IMR-90 (cell line): Measurements from ENCODE around the gene USP28. TPM values are rescaled to one million over a fixed set of nuclear protein-coding genes. Genes with fewer than 3 reads are reported as not detected.

Experiments
- ATAC-seq: fragments of 200-7000 bp; cut with Tn5 transposase; 2 replicates; pipeline ENCODE4 v1.9.1; 2020; ENCODE audit warnings: low read depth, mild to moderate bottlenecking, moderate library complexity
- BruUV-seq: library from RNA; stranded (reverse); fragments of 400-500 nt; replicated peaks from 2 replicates; lab custom pipeline; 2021; lab: Mats Ljungman, UMichigan
- CTCF ChIA-PET: fragments of 300-600 bp; formaldehyde crosslinking; extraction: SDS; loops from one replicate; lab custom pipeline; 2021; ENCODE audit warnings: antibody characterized with exemption; lab: Yijun Ruan, JAX
- POLR2A ChIA-PET: fragments of 300-600 bp; sonication (Branson Sonifier 250); formaldehyde crosslinking; loops from one replicate; lab custom pipeline; 2022; ENCODE audit warnings: antibody characterized with exemption; ENCODE audit not compliant: unreplicated experiment; lab: Charles Lee
- DNase-seq: peaks from one replicate; pipeline ENCODE4 v3.0.0; 2013
- H2AFZ ChIP-seq: replicated peaks from 2 replicates; pipeline ENCODE3; 2013; ENCODE audit warnings: low read length, mild to moderate bottlenecking; ENCODE audit not compliant: poor library complexity
- H2AK5ac ChIP-seq: 2 replicates; pipeline ENCODE4 v1.6.1; 2013; ENCODE audit warnings: low read depth, low read length, inconsistent platforms
- H2AK9ac ChIP-seq: replicated peaks from 2 replicates; pipeline ENCODE3; 2013; ENCODE audit warnings: mild to moderate bottlenecking, low read depth, low read length, moderate library complexity; ENCODE audit not compliant: poor library complexity
- H2BK120ac ChIP-seq: 2 replicates; pipeline ENCODE4 v1.6.1; 2013; ENCODE audit warnings: low read depth, low read length, inconsistent platforms
- H2BK15ac ChIP-seq: 3 replicates; pipeline ENCODE4 v1.6.1; 2013; ENCODE audit warnings: low read depth, low read length, inconsistent platforms
- H2BK20ac ChIP-seq: 2 replicates; pipeline ENCODE4 v1.6.1; 2013; ENCODE audit warnings: low read depth, mild to moderate bottlenecking, inconsistent platforms, low read length, moderate library complexity
- H2BK5ac ChIP-seq: 2 replicates; pipeline ENCODE4 v1.6.1; 2013; ENCODE audit warnings: mild to moderate bottlenecking, low read depth, low read length, inconsistent platforms; ENCODE audit not compliant: poor library complexity, severe bottlenecking
- H3K14ac ChIP-seq: replicated peaks from 2 replicates; pipeline ENCODE4 v1.6.1; 2013; ENCODE audit warnings: low read depth, low read length, inconsistent platforms
- H3K18ac ChIP-seq: 2 replicates; pipeline ENCODE4 v1.6.1; 2013; ENCODE audit warnings: low read depth, low read length, control low read depth
- H3K23ac ChIP-seq: 2 replicates; pipeline ENCODE4 v1.6.1; 2013; ENCODE audit warnings: low read depth, low read length, inconsistent platforms
- H3K27ac ChIP-seq: 2 replicates; pipeline ENCODE4 v1.5.1; 2013; ENCODE audit warnings: mild to moderate bottlenecking, control low read depth, low read length; ENCODE audit not compliant: insufficient read depth
- H3K27me3 ChIP-seq: 2 replicates; pipeline ENCODE4 v1.6.1; 2013; ENCODE audit warnings: low read length; ENCODE audit not compliant: control insufficient read depth, insufficient read depth
- H3K36me3 ChIP-seq: 2 replicates; pipeline ENCODE4 v1.6.1; 2013; ENCODE audit warnings: low read length, mixed read lengths; ENCODE audit not compliant: control insufficient read depth, insufficient read depth
- H3K4ac ChIP-seq: 2 replicates; pipeline ENCODE4 v1.6.1; 2013; ENCODE audit warnings: low read depth, low read length, inconsistent platforms
- H3K4me1 ChIP-seq: 2 replicates; pipeline ENCODE4 v1.6.1; 2013; ENCODE audit warnings: low read length, mixed read lengths; ENCODE audit not compliant: control insufficient read depth, insufficient read depth
- H3K4me2 ChIP-seq: 2 replicates; pipeline ENCODE4 v1.6.1; 2013; ENCODE audit warnings: low read depth, mild to moderate bottlenecking, control low read depth, low read length, moderate library complexity
- H3K4me3 ChIP-seq: 2 replicates; pipeline ENCODE4 v1.5.1; 2013; ENCODE audit warnings: low read depth, mild to moderate bottlenecking, control low read depth, low read length, moderate library complexity; ENCODE audit not compliant: insufficient read depth
- H3K56ac ChIP-seq: 2 replicates; pipeline ENCODE4 v1.6.1; 2013; ENCODE audit warnings: low read length, inconsistent platforms; ENCODE audit not compliant: insufficient read depth; ENCODE audit errors: extremely low read depth
- H3K79me1 ChIP-seq, 2 experiments: 2 replicates each; pipeline ENCODE4 v1.6.1; 2013; ENCODE audit warnings: low read length in 2 of 2, inconsistent platforms in 1 of 2, low read depth in 1 of 2
- H3K9ac ChIP-seq: 2 replicates; pipeline ENCODE4 v1.6.1; 2013; ENCODE audit warnings: low read depth, low read length, control low read depth
- H3K9me1 ChIP-seq: 2 replicates; pipeline ENCODE4 v1.6.1; 2013; ENCODE audit warnings: low read length, inconsistent platforms; ENCODE audit not compliant: insufficient read depth
- H3K9me3 ChIP-seq: 2 replicates; pipeline ENCODE4 v1.6.1; 2013; ENCODE audit warnings: low read length; ENCODE audit not compliant: control insufficient read depth, insufficient read depth
- H4K20me1 ChIP-seq: 2 replicates; pipeline ENCODE4 v1.6.1; 2013; ENCODE audit warnings: low read length, inconsistent platforms; ENCODE audit not compliant: insufficient read depth
- H4K5ac ChIP-seq: 2 replicates; pipeline ENCODE4 v1.6.1; 2013; ENCODE audit warnings: mild to moderate bottlenecking, low read depth, low read length, control low read depth
- H4K8ac ChIP-seq, 2 experiments: 2 replicates each; pipeline ENCODE4 v1.6.1; 2013; ENCODE audit warnings: low read depth in 2 of 2, low read length in 2 of 2, control low read depth in 1 of 2, inconsistent platforms in 1 of 2
- H4K91ac ChIP-seq: 2 replicates; pipeline ENCODE4 v1.6.1; 2013; ENCODE audit warnings: low read depth, low read length, inconsistent platforms; ENCODE audit not compliant: insufficient read depth
- BHLHE40 ChIP-seq: fragments of 150-350 bp; IDR thresholded peaks from 2 replicates; pipeline ENCODE4 v1.6.1; 2016; ENCODE audit warnings: mild to moderate bottlenecking, low read depth, low read length
- CHD1 ChIP-seq: IDR thresholded peaks from 2 replicates; pipeline ENCODE4 v1.6.1; 2012; ENCODE audit warnings: low read depth, low read length, improper control_type of control experiment
- MXI1 ChIP-seq: IDR thresholded peaks from 2 replicates; pipeline ENCODE4 v1.6.1; 2012; ENCODE audit warnings: low read depth, mild to moderate bottlenecking, low read length, moderate library complexity, borderline replicate concordance
- NFE2L2 ChIP-seq: fragments of 150-350 bp; IDR thresholded peaks from 2 replicates; pipeline ENCODE4 v1.6.1; 2016; ENCODE audit warnings: low read depth, mild to moderate bottlenecking, low read length
- RCOR1 ChIP-seq: IDR thresholded peaks from 2 replicates; pipeline ENCODE4 v1.6.1; 2012; ENCODE audit warnings: mild to moderate bottlenecking, low read length, improper control_type of control experiment; ENCODE audit not compliant: insufficient replicate concordance
- SMC3 ChIP-seq: fragments of 150-350 bp; IDR thresholded peaks from 2 replicates; pipeline ENCODE4 v1.6.1; 2016; ENCODE audit warnings: low read depth, mild to moderate bottlenecking, antibody characterized with exemption, low read length, moderate library complexity
- WGBS, 2 experiments: methylation state at CpG; one replicate each; pipeline versions ENCODE4 v1.1.5 to v1.1.7; 2013; ENCODE audit warnings: missing lambda C conversion rate in 2 of 2; ENCODE audit not compliant: insufficient read length in 1 of 2; ENCODE audit errors: extremely low coverage in 2 of 2; 5-methylcytosine and 5-hydroxymethylcytosine counted together
- dilution Hi-C: fragments of 300-500 bp; cut with HindIII; formaldehyde crosslinking; loops from one replicate; pipeline ENCODE4 v1.14.3; 2018; ENCODE audit warnings: low sequenced_read_pairs; ENCODE audit not compliant: unreplicated experiment
- in situ Hi-C: fragments of 300-500 bp; cut with MboI; formaldehyde crosslinking; loops from 3 replicates; pipeline ENCODE4 v1.14.3; 2019; ENCODE audit warnings: low sequenced_read_pairs, inconsistent platforms, mixed read lengths
- intact Hi-C: fragments of 100-400 bp; cut with micrococcal nuclease; formaldehyde crosslinking; loops from 2 replicates; pipeline ENCODE4 v1.10.0; 2022
- polyA plus RNA-seq, 3 experiments: library from polyadenylated mRNA; depleted of rRNA; stranded (reverse); fragments of >200 nt; gene quantifications; 2 replicates each; pipeline ENCODE4 v1.2.3, GENCODE V29; 2012; ENCODE audit warnings: low replicate concordance in 1 of 3
- total RNA-seq: library from RNA; depleted of rRNA; stranded (reverse); fragments of >200 nt; gene quantifications from 2 replicates; pipeline ENCODE4 v1.2.3, GENCODE V29; 2012
- TF ChIP-seq, protein P1 (sequence below): conservative IDR thresholded peaks from 2 replicates; pipeline ENCODE4 v1.5.1; 2012; ENCODE audit warnings: mild to moderate bottlenecking, low read depth, low read length, improper control_type of control experiment
- TF ChIP-seq, protein P2 (sequence below): fragments of 150-350 bp; IDR thresholded peaks from 2 replicates; pipeline ENCODE4 v1.6.1; 2017; ENCODE audit warnings: mild to moderate bottlenecking, antibody characterized with exemption, low read length, low read depth

The USP28 gene
- total and polyA plus RNA-seq, 2 of the 4 experiments (the other 2 are of a cell fraction) = 17.0 to 36.0 TPM

DNA sequence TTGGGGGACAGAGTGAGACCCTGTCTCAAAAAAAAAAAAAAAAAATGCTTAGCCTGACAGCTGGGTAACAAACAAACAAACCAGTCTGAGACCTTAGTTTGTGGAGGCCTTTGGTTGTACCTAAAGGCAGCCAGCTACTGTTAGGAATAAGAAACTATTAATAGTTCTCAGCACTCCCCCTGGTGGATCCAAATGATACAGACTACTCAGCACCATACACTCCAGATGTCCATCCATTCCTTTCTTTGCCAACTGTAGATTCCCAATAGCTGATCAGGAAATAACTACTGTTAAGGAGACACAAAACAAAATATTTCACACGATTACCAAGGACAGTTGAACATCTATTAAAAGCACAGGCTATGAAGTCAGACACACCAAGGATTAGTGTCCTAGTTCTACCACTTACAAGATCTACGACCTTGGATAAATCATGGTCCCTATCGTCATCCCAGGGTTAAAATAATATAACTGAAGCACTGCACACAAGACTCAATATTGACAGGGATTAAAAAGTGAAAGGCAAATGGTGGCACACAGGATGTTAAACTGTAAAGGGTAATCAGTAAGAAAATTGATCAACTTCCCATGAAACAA, 78.6 kb downstream of the USP28 start:
- no peak for TF ChIP-seq CHD1
- TF ChIP-seq SMC3 = peak; percentile 34; the same call in 1 of the 2 replicates
- TF ChIP-seq BHLHE40 = no peak
- TF ChIP-seq RCOR1 = no peak
- TF ChIP-seq, protein P1, sequence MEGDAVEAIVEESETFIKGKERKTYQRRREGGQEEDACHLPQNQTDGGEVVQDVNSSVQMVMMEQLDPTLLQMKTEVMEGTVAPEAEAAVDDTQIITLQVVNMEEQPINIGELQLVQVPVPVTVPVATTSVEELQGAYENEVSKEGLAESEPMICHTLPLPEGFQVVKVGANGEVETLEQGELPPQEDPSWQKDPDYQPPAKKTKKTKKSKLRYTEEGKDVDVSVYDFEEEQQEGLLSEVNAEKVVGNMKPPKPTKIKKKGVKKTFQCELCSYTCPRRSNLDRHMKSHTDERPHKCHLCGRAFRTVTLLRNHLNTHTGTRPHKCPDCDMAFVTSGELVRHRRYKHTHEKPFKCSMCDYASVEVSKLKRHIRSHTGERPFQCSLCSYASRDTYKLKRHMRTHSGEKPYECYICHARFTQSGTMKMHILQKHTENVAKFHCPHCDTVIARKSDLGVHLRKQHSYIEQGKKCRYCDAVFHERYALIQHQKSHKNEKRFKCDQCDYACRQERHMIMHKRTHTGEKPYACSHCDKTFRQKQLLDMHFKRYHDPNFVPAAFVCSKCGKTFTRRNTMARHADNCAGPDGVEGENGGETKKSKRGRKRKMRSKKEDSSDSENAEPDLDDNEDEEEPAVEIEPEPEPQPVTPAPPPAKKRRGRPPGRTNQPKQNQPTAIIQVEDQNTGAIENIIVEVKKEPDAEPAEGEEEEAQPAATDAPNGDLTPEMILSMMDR = peak; percentile 50
- TF ChIP-seq, protein P2, sequence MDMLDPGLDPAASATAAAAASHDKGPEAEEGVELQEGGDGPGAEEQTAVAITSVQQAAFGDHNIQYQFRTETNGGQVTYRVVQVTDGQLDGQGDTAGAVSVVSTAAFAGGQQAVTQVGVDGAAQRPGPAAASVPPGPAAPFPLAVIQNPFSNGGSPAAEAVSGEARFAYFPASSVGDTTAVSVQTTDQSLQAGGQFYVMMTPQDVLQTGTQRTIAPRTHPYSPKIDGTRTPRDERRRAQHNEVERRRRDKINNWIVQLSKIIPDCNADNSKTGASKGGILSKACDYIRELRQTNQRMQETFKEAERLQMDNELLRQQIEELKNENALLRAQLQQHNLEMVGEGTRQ = no peak
- no peak for TF ChIP-seq NFE2L2
- no peak for TF ChIP-seq MXI1
- Histone ChIP-seq H3K18ac (no peak overlapping the region), H2BK20ac (no peak overlapping the region), H3K79me1 (no peaks in the 10 kb centered on the region), H2BK15ac (no peak overlapping the region), H3K4me2 (no peak overlapping the region), H2AFZ (no peak overlapping the region), H3K27ac (no peak overlapping the region), H4K91ac (no peak overlapping the region), H3K56ac (no peak overlapping the region), H4K5ac (no peak overlapping the region), H3K27me3 (no peaks in the 10 kb centered on the region), H4K20me1 (no peaks in the 10 kb centered on the region), H3K4me1 (no peaks in the 10 kb centered on the region), H3K9ac (no peak overlapping the region), H2AK9ac (no peak overlapping the region), H3K4ac (no peak overlapping the region), H4K8ac (no peak overlapping the region), H3K9me3 (no peaks in the 10 kb centered on the region), H2BK5ac (no peak overlapping the region), H2AK5ac (no peak overlapping the region), H2BK120ac (no peak overlapping the region), H3K23ac (no peak overlapping the region), H3K36me3 (peaks cover 6% of the 10 kb centered on the region), H3K4me3 (no peak overlapping the region), H3K14ac (no peak overlapping the region), H3K9me1 (no peaks in the 10 kb centered on the region)
- intact Hi-C loops (loop anchor here (1.0 kb wide), 1 partner anchor 491 kb away; no protein-coding TSS in a partner anchor), dilution Hi-C loops (no loop called here), in situ Hi-C loops (no loop called here)
- DNase-seq (peak; percentile 34), ATAC-seq (peak; percentile 95)
- no TSS peak for BruUV-seq
- ChIA-PET CTCF (interaction anchor here (0.6 to 1.3 kb wide), 9 partner anchors 8 to 1470 kb away, joined by 3 to 11 read pairs (median 4); no protein-coding TSS in a partner anchor), POLR2A (no interaction called here)
- no CpG with 5 or more reads among the region's 3 CpGs for WGBS, 2 experiments
